Liver (tissue), 3 donors: ENCODE measurements around the gene SPTLC3.

ENCODE experiments used
- TF ChIP-seq, protein P1 (sequence below): fragments of 150-350 bp; IDR thresholded peaks from 2 replicates; pipeline ENCODE4 v1.5.1; 2017; ENCODE audit warnings: improper control_type of control experiment, low read depth, low read length; ENCODE audit not compliant: missing input control
- TF ChIP-seq, protein P2 (sequence below): IDR thresholded peaks from 2 replicates; pipeline ENCODE4 v1.6.1; 2016; ENCODE audit warnings: antibody characterized with exemption
- donor health status: healthy.
- donor health status: healthy.

DNA sequence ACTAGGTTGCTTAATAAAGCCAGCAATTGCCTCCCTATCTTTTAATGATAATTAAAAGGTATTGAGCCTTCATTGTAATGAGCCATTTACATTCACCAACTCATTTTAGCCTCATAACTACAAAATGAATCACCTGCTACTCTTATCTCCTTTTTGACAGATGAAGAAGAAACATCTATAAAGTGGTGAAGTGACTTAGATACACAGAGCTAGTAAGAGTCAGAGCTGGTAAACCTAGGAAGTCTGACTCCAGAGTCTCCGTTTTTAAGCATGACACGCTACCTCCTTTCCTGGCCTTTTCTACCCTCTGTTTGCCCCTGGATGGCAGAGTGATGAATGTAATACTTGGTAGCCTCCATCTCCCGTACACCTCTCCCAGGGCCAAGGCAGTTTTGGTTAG lies 93.5 kb downstream of the SPTLC3 start:
- TF ChIP-seq, protein P1, sequence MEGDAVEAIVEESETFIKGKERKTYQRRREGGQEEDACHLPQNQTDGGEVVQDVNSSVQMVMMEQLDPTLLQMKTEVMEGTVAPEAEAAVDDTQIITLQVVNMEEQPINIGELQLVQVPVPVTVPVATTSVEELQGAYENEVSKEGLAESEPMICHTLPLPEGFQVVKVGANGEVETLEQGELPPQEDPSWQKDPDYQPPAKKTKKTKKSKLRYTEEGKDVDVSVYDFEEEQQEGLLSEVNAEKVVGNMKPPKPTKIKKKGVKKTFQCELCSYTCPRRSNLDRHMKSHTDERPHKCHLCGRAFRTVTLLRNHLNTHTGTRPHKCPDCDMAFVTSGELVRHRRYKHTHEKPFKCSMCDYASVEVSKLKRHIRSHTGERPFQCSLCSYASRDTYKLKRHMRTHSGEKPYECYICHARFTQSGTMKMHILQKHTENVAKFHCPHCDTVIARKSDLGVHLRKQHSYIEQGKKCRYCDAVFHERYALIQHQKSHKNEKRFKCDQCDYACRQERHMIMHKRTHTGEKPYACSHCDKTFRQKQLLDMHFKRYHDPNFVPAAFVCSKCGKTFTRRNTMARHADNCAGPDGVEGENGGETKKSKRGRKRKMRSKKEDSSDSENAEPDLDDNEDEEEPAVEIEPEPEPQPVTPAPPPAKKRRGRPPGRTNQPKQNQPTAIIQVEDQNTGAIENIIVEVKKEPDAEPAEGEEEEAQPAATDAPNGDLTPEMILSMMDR = no peak
- TF ChIP-seq, protein P2, sequence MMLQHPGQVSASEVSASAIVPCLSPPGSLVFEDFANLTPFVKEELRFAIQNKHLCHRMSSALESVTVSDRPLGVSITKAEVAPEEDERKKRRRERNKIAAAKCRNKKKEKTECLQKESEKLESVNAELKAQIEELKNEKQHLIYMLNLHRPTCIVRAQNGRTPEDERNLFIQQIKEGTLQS = no peak
